GM21576 (cell line): ENCODE results near the gene NFE2L2.
"Not testable (repeated sequence)": the region's sequence is repeated elsewhere in the genome, so short reads cannot be mapped to it uniquely, and the experiment has no call there.

Source experiments
- ATAC-seq: cut with Tn5 transposase; IDR thresholded peaks from one replicate; pipeline ENCODE4 v1.9.1; 2021; ENCODE audit warnings: mild to moderate bottlenecking, moderate library complexity; ENCODE audit not compliant: unreplicated experiment

The NFE2L2 gene

GRCh38 chr2:177258059-177258458, 6.5 kb downstream of the NFE2L2 start:
- no peak for ATAC-seq

DNA sequence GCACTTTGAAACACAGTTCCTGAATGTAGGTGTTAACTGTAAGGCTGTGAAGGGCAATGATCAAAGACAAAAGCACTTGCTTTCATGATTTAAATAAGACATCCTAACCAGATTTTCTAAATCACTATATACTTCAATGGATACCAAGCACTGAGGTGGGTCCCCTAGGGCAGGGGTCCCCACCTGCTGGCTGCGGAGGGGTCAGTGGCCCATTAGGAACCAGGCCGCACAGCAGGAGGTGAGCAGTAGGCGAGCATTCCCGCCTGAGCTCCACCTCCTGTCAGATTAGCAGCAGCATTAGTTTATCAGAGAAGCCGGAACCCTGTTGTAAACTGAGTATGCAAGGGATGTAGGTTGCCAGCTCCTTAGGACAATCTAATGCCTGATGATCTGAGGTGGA, 7.1 kb downstream of the NFE2L2 start:
- no peak for ATAC-seq

- ATAC-seq: no peak
Observed at GRCh38 chr2:177256695-177257094, 7.8 kb downstream of the NFE2L2 start.

DNA sequence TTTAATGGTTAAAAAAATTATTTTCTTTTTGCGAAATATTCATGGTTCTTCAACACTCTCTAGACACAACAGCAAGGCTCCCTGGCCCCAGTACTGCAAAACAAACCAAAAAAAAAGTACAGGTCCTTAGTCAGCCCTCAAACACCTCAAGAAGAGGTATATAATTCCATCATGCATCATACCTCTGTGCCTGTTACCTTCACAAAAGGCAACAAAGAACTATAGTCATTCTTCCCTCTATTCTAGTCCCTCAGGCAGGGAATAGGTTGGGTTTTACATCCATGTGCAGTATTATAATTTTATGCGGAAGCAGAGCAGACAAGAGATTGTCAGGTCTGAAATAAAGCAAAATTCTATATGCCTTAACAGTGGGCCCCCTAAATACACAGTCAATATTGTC, 8.5 kb downstream of the NFE2L2 start:
- no peak for ATAC-seq

DNA sequence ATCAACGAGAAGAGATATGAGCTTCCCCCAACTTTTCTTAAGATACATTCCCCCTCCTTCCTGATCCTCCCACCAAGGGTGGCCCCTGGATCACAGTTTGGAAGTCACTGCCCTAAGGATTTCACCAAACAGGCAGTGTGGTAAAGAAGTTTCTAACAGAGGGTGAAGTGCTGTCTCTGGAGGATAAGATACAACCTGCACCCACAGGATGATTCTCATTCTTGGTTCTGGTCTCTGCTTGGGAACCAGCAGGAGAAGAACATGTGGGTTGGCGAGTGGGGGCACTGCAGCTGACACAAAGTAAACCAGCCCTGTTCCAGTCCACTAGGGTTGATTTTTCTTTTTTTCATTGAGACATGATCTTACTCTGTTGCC, 9.3 kb downstream of the NFE2L2 start:
- ATAC-seq: no peak

DNA sequence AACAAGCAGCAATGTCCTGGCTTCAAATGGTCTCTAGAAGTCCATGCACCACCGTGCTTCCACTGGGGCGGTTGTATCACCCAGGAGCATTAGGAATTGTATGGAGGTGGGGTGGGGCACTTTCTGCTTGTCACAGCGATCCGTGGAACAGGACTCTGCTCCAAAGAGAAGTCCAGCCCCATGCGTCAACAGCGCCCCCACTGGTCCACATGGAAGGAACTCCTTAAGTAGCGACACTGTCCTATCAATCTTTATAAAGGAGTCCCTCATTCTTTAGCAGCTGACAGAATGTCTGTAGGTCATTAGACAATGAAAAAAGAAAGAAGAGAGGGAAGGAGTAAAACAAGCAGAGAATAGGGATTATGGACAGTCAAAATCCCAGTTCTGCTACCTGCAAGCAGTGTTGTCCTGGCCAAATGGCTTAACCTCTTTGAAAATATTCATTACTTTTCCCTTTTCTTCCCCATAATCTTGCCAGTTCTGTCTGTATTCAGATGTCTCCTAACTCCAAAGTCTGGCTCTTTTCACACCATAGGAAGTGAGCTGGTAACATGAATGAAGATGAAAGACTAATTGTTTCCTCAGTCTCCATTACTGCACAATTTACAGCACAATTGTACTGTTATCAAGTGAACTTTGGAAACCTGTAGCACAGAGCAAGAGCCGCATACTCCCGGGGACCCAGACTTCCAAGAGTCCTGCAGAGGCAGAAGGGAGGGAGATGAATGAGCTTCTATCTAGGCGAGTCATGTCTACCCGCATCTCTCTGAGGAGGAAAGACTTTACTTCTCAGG, 9.9 kb downstream of the NFE2L2 start:
- ATAC-seq: no peak

- ATAC-seq: no peak
Observed at GRCh38 chr2:177253704-177254103, 10.8 kb downstream of the NFE2L2 start.

DNA sequence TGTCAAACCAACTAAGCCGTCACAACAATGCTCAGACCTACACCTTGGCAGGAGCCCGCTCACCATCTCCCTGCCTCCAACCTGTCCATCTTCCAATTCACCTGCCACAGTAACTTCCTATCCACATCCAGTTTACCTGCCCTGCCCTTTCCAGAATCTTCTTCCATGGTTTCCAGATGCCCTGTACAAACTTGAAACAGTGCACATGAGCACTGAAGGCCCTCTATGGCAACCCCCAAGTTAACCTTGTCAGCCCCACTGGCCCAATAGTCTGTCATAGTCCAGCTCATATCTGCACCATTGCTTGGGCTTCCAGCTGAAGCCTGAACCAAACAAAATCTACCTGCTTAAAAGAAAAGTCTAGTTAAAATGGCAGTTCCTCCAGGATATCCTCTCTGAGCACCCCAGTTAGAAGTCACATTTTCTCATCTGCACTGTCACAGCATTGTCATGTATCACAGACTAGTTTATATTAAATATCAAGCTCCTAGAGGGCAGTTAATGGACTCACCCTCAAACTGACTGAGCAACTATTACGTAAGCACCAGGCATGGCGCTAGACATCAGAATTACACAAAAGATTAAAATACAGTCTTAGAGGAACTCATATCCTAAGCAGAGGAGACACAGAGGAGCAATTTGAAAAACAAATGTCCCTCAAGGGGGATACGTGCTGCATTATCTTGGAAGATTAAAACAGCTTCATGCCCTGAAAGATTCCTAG, 11.6 kb downstream of the NFE2L2 start:
- ATAC-seq: no peak

- ATAC-seq: no peak
Observed at GRCh38 chr2:177251165-177251542, 13.4 kb downstream of the NFE2L2 start.

DNA sequence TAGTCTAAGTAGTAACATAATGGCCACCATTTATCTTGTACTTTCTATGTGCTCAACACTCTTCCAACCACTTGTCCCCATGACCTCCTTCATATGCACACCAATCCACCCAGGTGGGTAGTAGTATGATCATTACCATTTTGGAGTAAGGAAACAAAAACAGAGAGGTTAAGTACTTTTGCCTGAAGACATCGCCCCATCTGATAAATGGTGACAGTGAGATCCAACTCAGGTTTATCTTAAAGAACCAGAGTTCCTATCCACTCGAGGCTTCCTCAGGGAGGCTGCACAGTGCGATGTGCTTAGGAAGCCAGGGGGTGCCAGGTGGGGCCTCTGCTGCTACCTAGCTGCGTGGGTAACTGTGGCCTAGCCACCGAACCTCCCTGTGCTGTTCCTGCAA, 14.1 kb downstream of the NFE2L2 start:
- no peak for ATAC-seq

DNA sequence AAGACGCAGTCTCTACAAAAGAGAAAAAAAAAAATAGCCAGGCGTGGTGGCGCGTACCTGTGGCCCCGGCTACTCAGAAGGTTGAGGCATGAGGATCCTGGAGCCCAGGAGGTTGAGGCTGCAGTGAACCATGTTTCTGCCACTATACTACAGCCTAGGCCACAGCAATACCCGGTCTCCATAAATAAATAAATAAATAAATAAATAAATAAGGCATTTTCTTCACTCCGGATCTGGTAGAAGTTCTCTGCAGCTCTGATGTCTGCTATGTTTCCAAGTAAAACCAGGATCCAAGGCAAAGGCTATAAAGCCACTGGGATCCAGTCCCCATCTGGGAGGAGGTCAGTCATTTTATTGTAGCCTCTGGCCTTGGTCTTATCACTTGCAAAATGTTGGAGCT, 15.5 kb downstream of the NFE2L2 start:
- no peak for ATAC-seq

GRCh38 chr2:177247693-177248262, 16.7 kb downstream of the NFE2L2 start:
- no peak for ATAC-seq

DNA sequence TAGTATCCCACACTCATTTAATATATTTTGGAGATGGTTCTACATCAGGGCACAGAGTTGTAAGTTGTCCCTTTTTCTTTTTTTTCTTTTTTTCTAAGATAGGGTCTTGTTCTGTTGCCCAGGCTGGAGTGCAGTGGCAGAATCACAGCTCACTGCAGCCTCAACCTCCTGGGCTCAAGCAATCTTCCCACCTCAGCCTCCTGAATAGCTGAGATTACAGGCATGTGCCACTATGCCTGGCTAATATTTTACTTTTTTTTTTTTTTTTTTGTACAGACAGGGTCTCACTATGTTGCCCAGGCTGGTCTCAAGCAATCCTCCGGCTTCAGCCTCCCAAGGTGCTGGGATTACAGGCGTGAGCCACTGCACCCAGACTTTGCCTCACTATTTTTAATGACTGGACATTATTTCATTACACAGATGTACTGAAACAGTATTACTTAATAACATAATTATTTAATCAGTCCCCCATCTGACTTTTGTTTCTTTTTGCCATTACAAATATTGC, 17.9 kb downstream of the NFE2L2 start:
- ATAC-seq: not testable (repeated sequence)

DNA sequence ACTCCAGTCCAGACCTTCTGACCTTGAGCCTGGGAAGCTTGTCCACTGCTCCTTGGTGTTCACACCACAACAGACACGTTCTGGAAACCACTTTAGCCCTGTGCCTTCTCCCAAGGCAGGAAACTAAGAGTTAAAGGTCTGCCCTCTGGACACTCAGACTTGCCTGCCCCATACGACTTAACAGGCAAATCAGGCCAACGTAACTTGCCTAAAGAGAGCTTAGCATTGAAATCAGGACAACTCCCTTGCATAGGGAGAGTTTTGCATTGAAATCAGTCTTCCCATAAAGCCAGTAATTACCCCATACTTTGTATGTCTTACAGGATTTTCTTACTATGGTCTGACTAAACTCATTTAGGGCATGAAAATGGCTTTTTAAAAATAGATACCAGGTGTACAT, 18.5 kb downstream of the NFE2L2 start:
- ATAC-seq: no peak

GRCh38 chr2:177245010-177245422, 19.5 kb downstream of the NFE2L2 start:
- no peak for ATAC-seq

GRCh38 chr2:177244244-177244771, 20.2 kb downstream of the NFE2L2 start:
- ATAC-seq: no peak

DNA sequence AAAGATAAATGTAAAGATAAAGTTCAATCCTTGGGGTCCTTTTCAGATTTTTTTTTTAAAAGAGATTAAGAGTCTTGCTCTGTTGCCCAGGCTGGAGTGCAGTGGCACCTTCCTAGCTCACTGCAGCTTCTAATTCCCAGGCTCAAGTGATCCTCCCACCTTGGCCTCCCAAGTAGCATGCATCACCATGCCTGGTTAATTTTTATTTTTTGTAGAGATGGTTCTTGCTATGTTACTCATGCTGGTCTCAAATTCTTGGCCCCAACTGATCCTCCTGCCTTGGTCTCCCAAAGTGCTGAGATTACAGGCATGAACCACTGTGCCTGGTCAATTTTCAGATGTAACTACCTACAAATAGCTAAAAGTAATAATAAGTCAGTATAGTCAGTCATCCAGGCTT, 21.1 kb downstream of the NFE2L2 start:
- no peak for ATAC-seq

GRCh38 chr2:177243073-177243472, 21.5 kb downstream of the NFE2L2 start:
- ATAC-seq: no peak

- ATAC-seq: no peak
Observed at GRCh38 chr2:177242121-177242987, 22.2 kb downstream of the NFE2L2 start.

DNA sequence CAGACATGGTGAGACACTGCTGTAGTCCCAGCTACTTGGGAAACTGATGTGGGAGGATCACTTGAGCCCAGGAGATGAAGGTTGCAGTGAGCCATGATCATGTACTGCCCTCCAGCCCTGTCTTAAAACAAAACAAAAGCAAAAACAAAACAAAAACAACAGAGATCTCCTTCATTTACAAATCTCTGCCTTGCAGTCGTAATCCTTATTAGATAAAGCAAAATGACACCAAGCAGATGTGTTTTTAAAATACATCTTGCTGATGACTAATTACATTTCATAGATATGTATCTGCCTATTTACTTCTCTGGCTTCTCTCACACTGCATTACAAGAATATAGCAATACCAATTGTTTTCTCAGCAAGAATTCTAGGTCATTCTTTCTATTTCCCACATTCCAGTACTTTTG, 22.8 kb downstream of the NFE2L2 start:
- ATAC-seq: no peak
